Mucosa of stomach (tissue), 1 donor: Measurements from ENCODE around the gene TBX3.

Experiments
- H3K27me3 ChIP-seq: one replicate; pipeline ENCODE4 v1.7.0; 2013; ENCODE audit warnings: mild to moderate bottlenecking, low read length; ENCODE audit not compliant: control insufficient read depth, insufficient read depth
- H3K36me3 ChIP-seq: one replicate; pipeline ENCODE4 v1.7.0; 2013; ENCODE audit warnings: low read length; ENCODE audit not compliant: control insufficient read depth, insufficient read depth
- H3K4me1 ChIP-seq: one replicate; pipeline ENCODE4 v1.7.0; 2013; ENCODE audit warnings: mild to moderate bottlenecking, low read length; ENCODE audit not compliant: control insufficient read depth, insufficient read depth
- H3K4me3 ChIP-seq: one replicate; pipeline ENCODE4 v1.7.0; 2013; ENCODE audit warnings: low read length
- H3K9ac ChIP-seq: one replicate; pipeline ENCODE4 v1.7.0; 2013; ENCODE audit warnings: mild to moderate bottlenecking, low read length, moderate library complexity
- H3K9me3 ChIP-seq: one replicate; pipeline ENCODE4 v1.7.0; 2013; ENCODE audit warnings: mild to moderate bottlenecking, low read length, moderate library complexity; ENCODE audit not compliant: control insufficient read depth
- donor health status: Pancreatic carcinoma.

TBX3 gene

GRCh38 chr12:114685869-114686268 lies 1.9 kb upstream of the TBX3 start:
- no peak overlapping the region for H3K9ac ChIP-seq
- H3K4me1 ChIP-seq, result peaks cover 41% of the 10 kb centered on the region
- peaks cover 81% of the 10 kb centered on the region for H3K27me3 ChIP-seq

GRCh38 chr12:114685320-114685781 lies 1.4 kb upstream of the TBX3 start:
- Histone ChIP-seq H3K9ac (no peak overlapping the region), H3K36me3 (no peaks in the 10 kb centered on the region), H3K9me3 (no peaks in the 10 kb centered on the region), H3K4me1 (peaks cover 41% of the 10 kb centered on the region), H3K27me3 (peaks cover 76% of the 10 kb centered on the region), H3K4me3 (peak overlapping the region; percentile 25)

More at GRCh38 chr12:114685869-114686268, 1.9 kb upstream of the TBX3 start:
- Histone ChIP-seq H3K36me3 (no peaks in the 10 kb centered on the region), H3K9me3 (no peaks in the 10 kb centered on the region), H3K4me3 (no peak overlapping the region)

GRCh38 chr12:114684870-114685273 lies 897 bp upstream of the TBX3 start:
- Histone ChIP-seq H3K9me3 (no peaks in the 10 kb centered on the region), H3K4me1 (peaks cover 41% of the 10 kb centered on the region), H3K9ac (peak overlapping the region; percentile 37), H3K27me3 (peaks cover 75% of the 10 kb centered on the region), H3K36me3 (no peaks in the 10 kb centered on the region), H3K4me3 (peak overlapping the region; percentile 25)

DNA sequence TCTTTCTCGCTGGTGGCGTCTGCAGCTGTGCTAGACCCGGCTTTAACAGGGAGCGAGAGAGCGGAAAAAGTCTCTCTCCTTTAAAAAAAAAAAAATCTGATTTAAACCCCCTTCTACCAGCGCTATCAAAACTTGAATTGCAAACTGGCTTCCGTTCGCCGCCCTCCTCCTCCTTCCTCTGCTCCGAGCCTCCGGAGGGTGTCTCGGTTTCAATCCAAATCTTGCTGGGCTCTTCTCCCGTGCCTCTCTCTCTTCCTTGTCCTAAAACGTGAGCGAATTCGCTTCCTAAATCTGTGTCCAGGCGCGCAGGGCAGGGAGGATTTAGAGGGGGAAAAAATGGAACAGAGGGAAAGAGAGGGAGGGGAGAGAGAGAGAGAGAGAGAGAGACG lies 272 bp downstream of the TBX3 start:
- no peaks in the 10 kb centered on the region for H3K9me3 ChIP-seq
- H3K36me3 ChIP-seq, result no peaks in the 10 kb centered on the region
- H3K27me3 ChIP-seq, result peaks cover 65% of the 10 kb centered on the region
- H3K9ac ChIP-seq, result peak overlapping the region; percentile 70
- peaks cover 41% of the 10 kb centered on the region for H3K4me1 ChIP-seq
- peak overlapping the region; percentile 35 for H3K4me3 ChIP-seq

DNA sequence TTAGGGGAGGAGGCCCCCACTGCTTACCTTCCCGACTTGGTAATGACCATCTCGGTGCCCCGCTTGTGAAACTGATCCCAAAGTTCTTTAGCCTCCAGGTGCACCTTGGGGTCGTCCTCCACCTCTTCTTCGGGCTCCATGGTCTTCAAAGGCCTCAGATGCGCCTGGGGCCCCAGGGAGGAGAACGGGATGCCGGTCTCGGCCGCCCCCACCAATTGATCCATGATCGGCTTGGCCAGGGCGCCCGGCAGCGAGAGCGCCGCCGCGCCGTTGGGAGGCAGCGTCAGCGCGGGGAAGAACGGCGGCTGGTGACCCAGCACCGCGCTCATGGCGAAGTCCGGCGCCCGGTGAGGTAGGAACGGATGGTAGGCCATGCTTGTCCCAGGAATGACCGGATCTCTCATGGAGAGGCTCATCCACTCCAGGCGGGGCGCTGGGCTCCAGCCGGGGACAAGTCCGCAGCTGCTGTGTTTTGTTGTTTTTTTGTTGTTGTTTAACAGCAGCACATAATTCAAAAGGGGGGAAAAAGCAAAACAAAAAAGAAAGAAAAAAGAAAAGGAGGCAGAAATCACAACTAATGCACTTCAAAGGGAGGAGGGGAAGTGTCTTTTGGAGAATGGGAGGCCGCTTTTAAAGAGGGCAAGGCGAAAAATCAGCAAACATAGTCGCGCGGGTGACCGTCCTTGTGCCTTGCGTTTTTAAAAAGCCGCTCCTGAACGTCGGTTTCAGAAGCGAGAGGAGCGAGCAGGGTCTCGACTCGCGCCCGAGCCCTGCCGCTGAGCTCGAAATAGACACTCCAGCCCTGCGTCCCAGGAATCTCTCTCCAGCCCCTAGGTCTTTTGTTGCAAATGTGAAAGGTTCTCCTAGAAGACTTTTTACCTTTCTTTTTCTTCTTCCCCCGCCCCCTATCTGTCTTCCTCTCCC lies 928 bp downstream of the TBX3 start:
- H3K9me3 ChIP-seq, result no peaks in the 10 kb centered on the region
- peak overlapping the region; percentile 35 for H3K4me3 ChIP-seq
- H3K4me1 ChIP-seq, result peaks cover 40% of the 10 kb centered on the region
- no peaks in the 10 kb centered on the region for H3K36me3 ChIP-seq
- peaks cover 58% of the 10 kb centered on the region for H3K27me3 ChIP-seq
- peak overlapping the region; percentile 70 for H3K9ac ChIP-seq

- peak overlapping the region; percentile 70 for H3K9ac ChIP-seq
- no peaks in the 10 kb centered on the region for H3K9me3 ChIP-seq
- H3K4me1 ChIP-seq, result peaks cover 33% of the 10 kb centered on the region
- no peaks in the 10 kb centered on the region for H3K36me3 ChIP-seq
- H3K4me3 ChIP-seq, result no peak overlapping the region
- peaks cover 51% of the 10 kb centered on the region for H3K27me3 ChIP-seq
Observed at GRCh38 chr12:114682106-114682784, 1.7 kb downstream of the TBX3 start.

DNA sequence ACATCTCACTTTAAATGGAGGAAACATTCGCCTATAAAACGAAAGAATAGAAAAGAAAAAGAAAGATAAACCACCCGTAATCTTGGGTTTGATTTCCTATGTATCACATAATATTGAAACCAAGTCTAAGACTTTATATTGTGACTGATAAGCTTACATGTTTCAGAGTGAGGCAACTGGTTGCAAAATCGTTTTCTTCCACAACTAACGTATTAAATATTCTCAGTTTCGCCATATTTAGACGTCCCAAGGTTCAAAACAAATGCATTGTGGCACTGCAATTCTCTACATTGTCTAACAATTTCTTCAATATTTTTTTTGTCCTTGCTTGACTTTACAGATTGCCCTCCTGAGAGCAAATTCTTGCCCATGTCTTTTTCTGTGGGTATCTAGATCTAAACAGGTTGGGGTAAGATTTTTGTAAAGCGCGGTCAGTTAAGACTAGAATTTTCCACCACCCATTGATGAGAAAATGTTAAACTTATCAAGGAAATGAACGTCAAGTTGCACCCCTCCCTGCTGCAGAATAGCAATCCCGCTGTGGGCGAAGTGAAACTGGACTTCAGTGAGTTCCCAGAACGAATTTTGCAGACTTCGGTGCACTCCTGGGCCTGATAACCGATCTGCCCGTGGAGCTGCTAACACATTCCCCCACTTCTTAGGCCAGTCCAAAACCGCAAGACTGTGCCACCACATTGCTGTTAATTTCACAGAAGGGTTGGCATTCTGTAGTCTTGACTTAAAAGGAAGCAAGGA lies 2.7 kb downstream of the TBX3 start:
- H3K36me3 ChIP-seq, result no peaks in the 10 kb centered on the region
- H3K9ac ChIP-seq, result no peak overlapping the region
- peaks cover 26% of the 10 kb centered on the region for H3K4me1 ChIP-seq
- H3K4me3 ChIP-seq, result no peak overlapping the region
- no peaks in the 10 kb centered on the region for H3K9me3 ChIP-seq
- H3K27me3 ChIP-seq, result peaks cover 42% of the 10 kb centered on the region

- Histone ChIP-seq H3K9me3 (no peaks in the 10 kb centered on the region), H3K27me3 (peaks cover 40% of the 10 kb centered on the region), H3K4me1 (peaks cover 25% of the 10 kb centered on the region), H3K4me3 (no peak overlapping the region), H3K9ac (peak overlapping the region; percentile 6), H3K36me3 (no peaks in the 10 kb centered on the region)
Observed at GRCh38 chr12:114680604-114681069, 3.3 kb downstream of the TBX3 start.

- peaks cover 40% of the 10 kb centered on the region for H3K27me3 ChIP-seq
- H3K4me3 ChIP-seq, result no peak overlapping the region
- no peaks in the 10 kb centered on the region for H3K9me3 ChIP-seq
- no peaks in the 10 kb centered on the region for H3K36me3 ChIP-seq
- H3K9ac ChIP-seq, result peak overlapping the region; percentile 6
- H3K4me1 ChIP-seq, result peaks cover 18% of the 10 kb centered on the region
Observed at GRCh38 chr12:114679942-114680341, 4.0 kb downstream of the TBX3 start.

- peaks cover 41% of the 10 kb centered on the region for H3K27me3 ChIP-seq
- no peak overlapping the region for H3K4me3 ChIP-seq
- H3K4me1 ChIP-seq, result peaks cover 13% of the 10 kb centered on the region
- no peak overlapping the region for H3K9ac ChIP-seq
- H3K9me3 ChIP-seq, result no peaks in the 10 kb centered on the region
- no peaks in the 10 kb centered on the region for H3K36me3 ChIP-seq
Observed at GRCh38 chr12:114679452-114679875, 4.5 kb downstream of the TBX3 start.

GRCh38 chr12:114678718-114679117 lies 5.3 kb downstream of the TBX3 start:
- Histone ChIP-seq H3K36me3 (no peaks in the 10 kb centered on the region), H3K9me3 (no peaks in the 10 kb centered on the region), H3K9ac (no peak overlapping the region), H3K4me3 (no peak overlapping the region), H3K4me1 (peaks cover 8% of the 10 kb centered on the region), H3K27me3 (peaks cover 45% of the 10 kb centered on the region)
